HL-60 (cell line): Measurements from ENCODE around the gene STAC3.

Experiments used
- POLR2AphosphoS5 ChIP-seq: IDR thresholded peaks from 2 replicates; pipeline ENCODE4 v1.6.1; 2012; ENCODE audit warnings: low read depth
- REST ChIP-seq: IDR thresholded peaks from 2 replicates; pipeline ENCODE4 v1.6.1; 2012; ENCODE audit warnings: low read depth; ENCODE audit not compliant: insufficient replicate concordance
- SPI1 ChIP-seq: IDR thresholded peaks from 2 replicates; pipeline ENCODE4 v1.6.1; 2012; ENCODE audit warnings: low read depth, mild to moderate bottlenecking, borderline replicate concordance
- TF ChIP-seq, protein P1 (sequence below): IDR thresholded peaks from one replicate; pipeline ENCODE4 v1.5.1; 2011; ENCODE audit warnings: low read length, control low read depth, inconsistent platforms; ENCODE audit not compliant: insufficient read depth

DNA sequence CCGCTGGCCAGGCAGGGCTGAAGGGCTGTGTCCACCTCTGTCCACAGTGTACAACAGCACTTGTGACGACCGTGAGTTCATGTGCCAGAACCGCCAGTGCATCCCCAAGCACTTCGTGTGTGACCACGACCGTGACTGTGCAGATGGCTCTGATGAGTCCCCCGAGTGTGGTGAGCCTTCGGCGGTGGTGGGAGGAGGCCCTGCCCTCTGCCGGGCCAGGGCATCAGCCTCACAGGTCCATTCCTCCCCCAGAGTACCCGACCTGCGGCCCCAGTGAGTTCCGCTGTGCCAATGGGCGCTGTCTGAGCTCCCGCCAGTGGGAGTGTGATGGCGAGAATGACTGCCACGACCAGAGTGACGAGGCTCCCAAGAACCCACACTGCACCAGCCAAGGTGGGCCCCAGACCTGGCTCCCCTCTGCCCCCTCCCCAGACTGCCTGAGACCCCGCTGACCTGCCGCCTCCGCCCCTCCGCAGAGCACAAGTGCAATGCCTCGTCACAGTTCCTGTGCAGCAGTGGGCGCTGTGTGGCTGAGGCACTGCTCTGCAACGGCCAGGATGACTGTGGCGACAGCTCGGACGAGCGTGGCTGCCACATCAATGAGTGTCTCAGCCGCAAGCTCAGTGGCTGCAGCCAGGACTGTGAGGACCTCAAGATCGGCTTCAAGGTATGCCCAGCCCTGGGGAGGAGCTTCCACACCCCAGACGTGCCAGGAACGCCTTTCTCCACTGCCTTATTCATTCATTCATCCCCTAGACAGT is 55.2 kb downstream of the STAC3 start:
- TF ChIP-seq POLR2AphosphoS5 (no peak), SPI1 (no peak), REST (no peak)
- TF ChIP-seq, protein P1, sequence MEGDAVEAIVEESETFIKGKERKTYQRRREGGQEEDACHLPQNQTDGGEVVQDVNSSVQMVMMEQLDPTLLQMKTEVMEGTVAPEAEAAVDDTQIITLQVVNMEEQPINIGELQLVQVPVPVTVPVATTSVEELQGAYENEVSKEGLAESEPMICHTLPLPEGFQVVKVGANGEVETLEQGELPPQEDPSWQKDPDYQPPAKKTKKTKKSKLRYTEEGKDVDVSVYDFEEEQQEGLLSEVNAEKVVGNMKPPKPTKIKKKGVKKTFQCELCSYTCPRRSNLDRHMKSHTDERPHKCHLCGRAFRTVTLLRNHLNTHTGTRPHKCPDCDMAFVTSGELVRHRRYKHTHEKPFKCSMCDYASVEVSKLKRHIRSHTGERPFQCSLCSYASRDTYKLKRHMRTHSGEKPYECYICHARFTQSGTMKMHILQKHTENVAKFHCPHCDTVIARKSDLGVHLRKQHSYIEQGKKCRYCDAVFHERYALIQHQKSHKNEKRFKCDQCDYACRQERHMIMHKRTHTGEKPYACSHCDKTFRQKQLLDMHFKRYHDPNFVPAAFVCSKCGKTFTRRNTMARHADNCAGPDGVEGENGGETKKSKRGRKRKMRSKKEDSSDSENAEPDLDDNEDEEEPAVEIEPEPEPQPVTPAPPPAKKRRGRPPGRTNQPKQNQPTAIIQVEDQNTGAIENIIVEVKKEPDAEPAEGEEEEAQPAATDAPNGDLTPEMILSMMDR: no peak
